K562 (cell line): ENCODE measurements around the gene TP53I13. TPM values are rescaled to one million over a fixed set of nuclear protein-coding genes. Genes with fewer than 3 reads are reported as not detected.
A peak's percentile ranks its signal among the peaks of the same experiment; 100 is the strongest.

Experiments used
- ATF1 ChIP-seq, 2 experiments: fragments of 450-650 bp in 1 of 2; IDR thresholded peaks; 2 replicates each; pipeline ENCODE4 v1.6.1; 2016; ENCODE audit warnings: missing compliant biosample characterization in 1 of 2, missing genetic modification characterization in 1 of 2
- BRF2 ChIP-seq: IDR thresholded peaks from 3 replicates; pipeline ENCODE4 v1.6.1; 2011; ENCODE audit warnings: borderline replicate concordance, mild to moderate bottlenecking; ENCODE audit not compliant: insufficient read length, insufficient read depth
- EGR1 ChIP-seq: fragments of 450-650 bp; conservative IDR thresholded peaks from 2 replicates; pipeline ENCODE4 v1.6.1; 2017; ENCODE audit warnings: mild to moderate bottlenecking
- ELF4 ChIP-seq: fragments of 450-650 bp; formaldehyde crosslinking; IDR thresholded peaks from 2 replicates; pipeline ENCODE4 v1.4.0; 2022; ENCODE audit warnings: missing genetic modification characterization
- EP300 ChIP-seq: IDR thresholded peaks from 2 replicates; pipeline ENCODE4 v1.6.1; 2012; ENCODE audit warnings: low read length, improper control_type of control experiment
- HNRNPL ChIP-seq: fragments of 200-400 bp; formaldehyde crosslinking; IDR thresholded peaks from 2 replicates; pipeline ENCODE4 v1.6.1; 2017; ENCODE audit warnings: low read depth, mild to moderate bottlenecking, low read length
- L3MBTL2 ChIP-seq: fragments of 450-650 bp; IDR thresholded peaks from 2 replicates; pipeline ENCODE4 v1.6.1; 2016; ENCODE audit warnings: mild to moderate bottlenecking, moderate library complexity
- MNT ChIP-seq, 2 experiments: fragments of 450-650 bp; conservative IDR thresholded peaks; 2 replicates each; pipeline ENCODE4 v1.6.1; 2017; ENCODE audit warnings: mild to moderate bottlenecking in 2 of 2, moderate library complexity in 2 of 2
- NFE2 ChIP-seq: IDR thresholded peaks from 2 replicates; pipeline ENCODE4 v1.6.1; 2014; ENCODE audit warnings: antibody characterized with exemption, low read depth
- NR0B1 ChIP-seq: fragments of 450-650 bp; IDR thresholded peaks from one replicate; pipeline ENCODE4 v1.6.1; 2018; ENCODE audit warnings: mild to moderate bottlenecking, moderate library complexity; ENCODE audit not compliant: partially characterized antibody
- SMC3 ChIP-seq: conservative IDR thresholded peaks from 2 replicates; pipeline ENCODE4 v1.6.1; 2011; ENCODE audit warnings: low read depth, low read length, improper control_type of control experiment; ENCODE audit not compliant: insufficient read depth
- VEZF1 ChIP-seq: fragments of 200-800 bp; sonication (Bioruptor generic); IDR thresholded peaks from 2 replicates; pipeline ENCODE4 v1.6.1; 2017; ENCODE audit warnings: missing genetic modification characterization, missing compliant biosample characterization
- ZNF41 ChIP-seq: fragments of 250-450 bp; sonication (Bioruptor Pico); conservative IDR thresholded peaks from 2 replicates; pipeline ENCODE4 v1.4.0; 2020; ENCODE audit warnings: mild to moderate bottlenecking
- ZNF592 ChIP-seq: fragments of 450-650 bp; IDR thresholded peaks from 2 replicates; pipeline ENCODE4 v1.6.1; 2017; ENCODE audit warnings: antibody characterized with exemption, mild to moderate bottlenecking
- polyA plus RNA-seq, 8 experiments: library from polyadenylated mRNA; depleted of rRNA in 4 of 8; stranded (reverse) in 5 of 8; unstranded in 3 of 8; fragments of >200 nt; fragmentation: Nextera tagmentation in 2 of 8; fragmentation: Illumina TruSeq in 1 of 8; extraction: Ambion mirVana in 2 of 8; extraction: Trizol in 1 of 8; gene quantifications; 2 replicates each; pipeline versions ENCODE4 v1.2.1 to v1.2.3, GENCODE V29; 2011 to 2014; ENCODE audit warnings: inconsistent platforms in 1 of 8, missing spikeins in 1 of 8
- total RNA-seq, 7 experiments: library from RNA; depleted of rRNA in 6 of 7; stranded (reverse); fragments of >200 nt in 6 of 7; fragmentation: Illumina TruSeq in 2 of 7; extraction: Trizol in 2 of 7; gene quantifications; 2 replicates each; pipeline versions ENCODE4 v1.2.1 to v1.2.3, GENCODE V29; 2011 to 2021; ENCODE audit warnings: low replicate concordance in 1 of 7

The TP53I13 gene
- total and polyA plus RNA-seq, 9 of the 15 experiments (the other 6 are each of a cell fraction or from before 2014, with no cell fraction given): 0.08 to 28.3 (median 9.1) TPM

GRCh38 chr17:29572691-29573557 lies 4.4 kb downstream of the TP53I13 start (continued):
- peak; percentile 12; the same call in 1 of the 2 replicates for TF ChIP-seq HNRNPL
- peak; percentile 60; the same call in 1 of the 2 replicates for TF ChIP-seq SMC3
- no peak for TF ChIP-seq ZNF41
- TF ChIP-seq EGR1: peak; percentile 70
- no peak for TF ChIP-seq BRF2
- TF ChIP-seq NR0B1: no peak
- no peak for TF ChIP-seq ELF4 (CRISPR knock-in tag)
- no peak for TF ChIP-seq NFE2
- TF ChIP-seq L3MBTL2: peak; percentile 84
- TF ChIP-seq VEZF1 (CRISPR knock-in tag): no peak
- no peak for TF ChIP-seq EP300
- TF ChIP-seq MNT (conservative IDR thresholded peaks at IDR 0.05): peak; percentile 74 to 89
- no peak for TF ChIP-seq ATF1 (CRISPR knock-in tag; IDR thresholded peaks at IDR 0.05)
- TF ChIP-seq ATF1 (tag; IDR thresholded peaks at IDR 0.05): 0 out of 2 replicates have a peak, but pooled peaks have one; percentile 17
- TF ChIP-seq ZNF592: 0 out of 2 replicates have a peak, but pooled peaks have one; percentile 64
